NCI-H82 treated with DMSO at 0.1 percent for 48 hours (cell line): Measurements from ENCODE around the gene SYT15.
"Not testable (repeated sequence)": the region's sequence is repeated elsewhere in the genome, so short reads cannot be mapped to it uniquely, and the experiment has no call there.

Experiments
- DNase-seq: peaks from one replicate; lab custom pipeline; 2025; ENCODE audit not compliant: unreplicated experiment; lab: John Stamatoyannopoulos, UW

SYT15 gene

GRCh38 chr10:46578474-46579178, at the start of gene SYT15:
TSS of gene SYT15 (plus strand) at chr10:46579128. CDS start at chr10:46579169, 41 bp downstream.
- not testable (repeated sequence) for DNase-seq

DNA sequence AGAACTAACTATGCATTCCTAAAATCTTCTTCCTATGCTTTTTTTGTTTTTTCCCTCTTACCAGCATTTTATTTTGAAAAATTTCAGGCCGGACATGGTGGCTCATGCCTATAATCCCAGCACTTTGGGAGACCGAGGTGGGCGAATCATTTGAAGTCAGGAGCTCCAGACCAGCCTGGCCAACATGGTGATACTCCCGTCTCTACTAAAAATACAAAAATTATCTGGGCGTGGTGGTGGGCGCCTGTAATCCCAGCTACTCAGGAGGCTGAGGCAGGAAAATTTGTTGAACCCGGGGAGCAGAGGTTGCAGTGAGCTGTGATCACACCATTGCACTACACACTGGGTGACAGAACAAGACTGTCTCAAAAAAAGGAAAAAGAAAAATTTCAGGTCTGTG, 49.2 kb upstream of the SYT15 start:
- DNase-seq, result not testable (repeated sequence)

DNA sequence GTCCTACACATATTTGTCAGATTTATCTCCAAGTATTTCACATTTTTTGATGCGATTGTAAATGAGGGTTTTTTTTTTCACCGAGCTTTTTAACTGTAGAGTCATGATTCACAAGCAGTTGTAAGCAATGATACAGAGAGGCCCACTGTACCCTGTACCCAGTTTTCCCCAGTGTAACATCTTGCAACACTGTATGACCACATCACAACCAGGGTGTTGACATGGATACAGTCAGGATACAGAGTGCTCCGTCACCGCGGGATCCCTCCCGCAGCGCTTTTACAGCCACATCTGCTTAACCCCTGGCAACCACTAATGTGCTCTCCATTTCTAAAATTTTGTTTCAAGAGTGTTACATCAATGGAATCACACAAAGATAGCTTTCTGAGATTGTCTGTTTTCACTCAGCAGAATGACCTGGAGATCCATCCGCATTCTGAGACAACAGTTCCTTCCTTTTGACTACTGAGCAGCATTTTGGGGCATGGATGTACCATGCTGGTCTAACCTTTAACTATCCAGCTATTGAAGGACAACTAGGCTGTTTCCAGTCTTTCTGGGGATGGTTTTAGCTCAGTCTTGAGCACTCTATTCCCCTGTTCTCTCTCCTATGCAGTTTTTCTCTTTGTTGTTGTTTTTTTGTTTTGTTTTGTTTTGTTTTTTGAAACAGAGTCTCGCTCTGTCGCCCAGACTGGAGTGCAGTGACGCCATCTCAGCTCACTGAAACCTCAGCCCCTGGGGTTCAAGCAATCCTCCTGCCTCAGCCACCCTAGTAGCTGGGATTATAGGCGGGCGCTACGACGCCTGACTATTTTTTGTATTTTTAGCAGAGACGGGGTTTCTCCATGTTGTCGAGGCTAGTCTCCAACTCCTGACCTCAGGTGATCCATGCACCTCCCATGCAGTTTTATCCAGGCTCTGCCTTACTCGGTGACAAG, 48.4 kb upstream of the SYT15 start:
- no peak for DNase-seq

GRCh38 chr10:46532256-46532655, 46.7 kb upstream of the SYT15 start:
- not testable (repeated sequence) for DNase-seq

GRCh38 chr10:46534828-46535524, 44.0 kb upstream of the SYT15 start:
- no peak for DNase-seq

DNA sequence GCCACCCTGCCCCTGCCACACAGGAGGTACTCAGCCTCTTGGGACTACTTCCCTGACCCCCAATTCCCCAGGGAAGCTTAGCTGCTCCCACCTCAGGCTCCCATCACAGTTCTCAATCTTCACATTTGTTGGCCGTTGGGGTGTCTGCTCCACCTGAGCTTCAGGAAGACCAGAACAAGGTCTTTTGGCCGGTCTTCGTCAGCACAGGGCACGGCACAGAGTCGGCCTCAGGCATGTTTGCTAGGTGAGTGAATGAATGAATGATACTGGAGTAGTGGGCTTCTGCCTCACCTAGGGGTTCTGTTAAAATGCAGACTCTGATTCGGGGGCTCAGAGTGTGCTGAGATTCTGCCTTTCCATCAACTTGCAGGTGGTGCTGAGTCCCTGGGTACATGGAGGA, 42.8 kb upstream of the SYT15 start:
- no peak for DNase-seq

- no peak for DNase-seq
Observed at GRCh38 chr10:46536781-46537180, 42.1 kb upstream of the SYT15 start.

GRCh38 chr10:46537309-46537708, 41.6 kb upstream of the SYT15 start:
- no peak for DNase-seq

- no peak for DNase-seq
Observed at GRCh38 chr10:46538155-46538554, 40.8 kb upstream of the SYT15 start.

GRCh38 chr10:46538717-46539426, 40.1 kb upstream of the SYT15 start:
- DNase-seq, result no peak

GRCh38 chr10:46539596-46540411, 39.1 kb upstream of the SYT15 start:
- no peak for DNase-seq

- DNase-seq, result no peak
Observed at GRCh38 chr10:46540412-46541016, 38.4 kb upstream of the SYT15 start.

GRCh38 chr10:46541017-46541661, 37.8 kb upstream of the SYT15 start:
- DNase-seq, result no peak

DNA sequence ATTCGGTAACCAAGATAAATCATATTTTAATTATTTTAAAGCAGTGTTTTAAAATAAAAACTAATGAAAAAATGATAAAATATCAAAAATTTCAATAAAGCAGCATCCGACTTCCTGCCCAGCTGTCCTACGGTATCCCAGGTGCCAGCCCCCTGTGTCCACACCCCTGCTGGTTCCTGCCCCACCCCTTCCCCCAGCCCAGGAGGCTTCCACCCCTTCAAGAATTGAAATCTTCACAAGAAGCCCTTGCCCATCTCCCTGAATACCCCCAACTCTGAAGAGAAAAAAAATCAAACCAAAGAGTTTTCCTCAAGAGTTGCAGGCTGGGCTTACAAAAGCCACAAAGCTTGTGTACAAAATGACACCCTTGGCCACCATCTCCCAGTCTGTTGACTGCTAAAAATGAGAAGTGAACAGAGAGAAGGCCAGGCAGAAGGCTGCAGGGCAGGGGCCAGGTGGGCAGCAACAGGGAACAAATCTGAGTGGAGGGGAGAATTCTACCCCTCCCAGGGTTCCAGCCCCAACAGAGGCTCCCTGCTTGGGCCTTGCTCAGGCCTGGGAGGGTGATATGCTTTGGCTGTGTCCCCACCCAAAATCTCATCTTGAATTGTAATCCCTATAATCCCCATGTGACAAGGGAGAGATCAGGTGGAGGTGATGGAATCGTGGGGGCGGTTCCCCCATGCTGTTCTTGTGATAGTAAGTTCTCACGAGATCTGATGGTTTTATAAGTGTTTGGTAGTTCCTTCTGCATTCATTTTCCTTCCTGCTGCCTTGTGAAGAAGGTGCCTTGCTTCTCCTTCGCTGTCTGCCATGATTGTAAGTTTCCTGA, 37.0 kb upstream of the SYT15 start:
- no peak for DNase-seq

- DNase-seq, result no peak
Observed at GRCh38 chr10:46542567-46543465, 36.1 kb upstream of the SYT15 start.

DNA sequence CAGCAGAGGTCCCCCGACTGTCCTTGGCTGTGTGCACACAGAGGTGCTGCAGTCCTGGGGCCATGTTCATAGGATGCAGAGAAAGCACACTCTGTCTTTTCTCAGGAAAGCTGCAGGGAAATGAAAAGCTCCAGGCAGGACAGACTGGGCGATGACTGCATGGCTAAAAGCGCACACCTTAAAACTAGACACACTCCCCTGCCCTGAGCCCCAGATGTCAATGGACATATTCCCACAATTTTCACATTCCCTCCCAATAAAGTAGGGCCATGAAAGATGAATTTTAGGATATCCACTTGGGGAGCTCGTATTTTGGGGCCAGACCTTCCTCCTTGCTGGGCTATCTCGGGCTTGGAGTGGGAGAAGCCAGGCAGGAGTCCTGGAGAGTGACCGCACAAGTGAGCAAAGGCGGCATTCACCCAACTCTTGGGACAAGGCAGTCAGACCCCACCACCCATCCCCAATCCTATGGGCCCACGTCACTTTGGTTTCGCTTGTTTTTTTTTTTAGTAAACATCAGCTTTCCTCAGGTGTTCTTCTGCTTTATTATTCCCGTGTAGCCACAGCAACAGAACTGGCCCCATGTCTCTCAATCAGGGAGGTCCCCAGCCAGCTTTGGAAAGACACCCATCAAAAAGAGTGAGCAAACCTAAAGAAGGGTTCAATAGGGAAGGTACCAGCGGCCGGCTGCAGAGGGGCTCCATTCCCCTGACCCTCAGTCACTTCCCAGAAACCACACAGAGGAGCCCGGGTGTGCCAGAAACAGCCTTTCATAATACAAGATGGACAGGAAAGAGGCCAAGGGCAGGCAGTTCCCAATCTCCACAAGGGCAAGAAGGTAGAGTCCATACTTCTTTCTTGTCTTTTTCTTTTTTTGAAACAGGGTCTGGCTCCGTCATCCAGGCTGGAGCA, 35.2 kb upstream of the SYT15 start:
- DNase-seq, result no peak
